ENCODE measurements around the gene TBX15.

DNA sequence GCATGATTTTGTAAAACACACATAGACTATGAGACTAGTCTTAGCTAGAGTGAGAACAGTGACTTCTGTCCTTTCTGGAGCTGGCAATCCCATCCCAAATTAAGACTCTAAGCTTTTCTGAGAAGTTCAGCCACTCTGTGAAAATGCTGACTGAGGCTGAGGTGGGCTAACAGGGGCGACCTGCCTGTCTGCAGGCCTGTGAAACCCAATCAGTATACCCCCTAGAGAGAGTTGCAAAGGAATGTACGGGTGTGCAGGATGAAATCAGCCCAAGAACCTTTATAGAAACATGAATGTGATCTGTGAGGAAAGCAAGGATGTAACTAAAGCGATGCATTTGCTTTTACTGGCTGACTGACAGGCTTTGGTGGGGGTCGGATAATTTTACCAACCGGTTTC lies 16.0 kb upstream of the TBX15 start:
- TF ChIP-seq, protein P1, sequence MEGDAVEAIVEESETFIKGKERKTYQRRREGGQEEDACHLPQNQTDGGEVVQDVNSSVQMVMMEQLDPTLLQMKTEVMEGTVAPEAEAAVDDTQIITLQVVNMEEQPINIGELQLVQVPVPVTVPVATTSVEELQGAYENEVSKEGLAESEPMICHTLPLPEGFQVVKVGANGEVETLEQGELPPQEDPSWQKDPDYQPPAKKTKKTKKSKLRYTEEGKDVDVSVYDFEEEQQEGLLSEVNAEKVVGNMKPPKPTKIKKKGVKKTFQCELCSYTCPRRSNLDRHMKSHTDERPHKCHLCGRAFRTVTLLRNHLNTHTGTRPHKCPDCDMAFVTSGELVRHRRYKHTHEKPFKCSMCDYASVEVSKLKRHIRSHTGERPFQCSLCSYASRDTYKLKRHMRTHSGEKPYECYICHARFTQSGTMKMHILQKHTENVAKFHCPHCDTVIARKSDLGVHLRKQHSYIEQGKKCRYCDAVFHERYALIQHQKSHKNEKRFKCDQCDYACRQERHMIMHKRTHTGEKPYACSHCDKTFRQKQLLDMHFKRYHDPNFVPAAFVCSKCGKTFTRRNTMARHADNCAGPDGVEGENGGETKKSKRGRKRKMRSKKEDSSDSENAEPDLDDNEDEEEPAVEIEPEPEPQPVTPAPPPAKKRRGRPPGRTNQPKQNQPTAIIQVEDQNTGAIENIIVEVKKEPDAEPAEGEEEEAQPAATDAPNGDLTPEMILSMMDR (IDR thresholded peaks at IDR 0.05) = no peak
- no peak for TF ChIP-seq POLR2A (IDR thresholded peaks at IDR 0.05)
